HEK293 (cell line): ENCODE results near the gene LIX1L.

Experiments
- BCL11A ChIP-seq: fragments of 450-650 bp; formaldehyde crosslinking; IDR thresholded peaks from 2 replicates; pipeline ENCODE4 v1.5.1; 2016; ENCODE audit warnings: low read depth, missing biosample characterization, missing genetic modification characterization
- CTCF ChIP-seq: fragments of 450-650 bp; formaldehyde crosslinking; IDR thresholded peaks from 2 replicates; pipeline ENCODE4 v1.5.1; 2016; ENCODE audit warnings: missing biosample characterization, missing genetic modification characterization
- FEZF1 ChIP-seq: fragments of 450-650 bp; formaldehyde crosslinking; IDR thresholded peaks from 2 replicates; pipeline ENCODE4 v1.5.1; 2016; ENCODE audit warnings: missing biosample characterization, missing genetic modification characterization
- GLI2 ChIP-seq: fragments of 450-650 bp; formaldehyde crosslinking; IDR thresholded peaks from 2 replicates; pipeline ENCODE4; 2017; ENCODE audit warnings: missing biosample characterization, missing genetic modification characterization, low read depth, borderline replicate concordance
- GLI4 ChIP-seq: fragments of 450-650 bp; formaldehyde crosslinking; IDR thresholded peaks from 2 replicates; pipeline ENCODE4 v1.5.1; 2016; ENCODE audit warnings: missing biosample characterization, missing genetic modification characterization
- PATZ1 ChIP-seq: fragments of 450-650 bp; formaldehyde crosslinking; IDR thresholded peaks from 2 replicates; pipeline ENCODE4 v1.5.1; 2016; ENCODE audit warnings: missing biosample characterization, missing genetic modification characterization
- SP3 ChIP-seq: fragments of 450-650 bp; formaldehyde crosslinking; IDR thresholded peaks from 2 replicates; pipeline ENCODE4 v1.5.1; 2016; ENCODE audit warnings: missing biosample characterization, missing genetic modification characterization
- SP7 ChIP-seq: fragments of 450-650 bp; formaldehyde crosslinking; IDR thresholded peaks from 2 replicates; pipeline ENCODE4 v1.5.1; 2016; ENCODE audit warnings: missing biosample characterization, missing genetic modification characterization
- ZBTB1 ChIP-seq: fragments of 450-650 bp; formaldehyde crosslinking; IDR thresholded peaks from 2 replicates; pipeline ENCODE4 v1.5.1; 2016; ENCODE audit warnings: missing biosample characterization, missing genetic modification characterization
- ZBTB10 ChIP-seq: fragments of 450-650 bp; formaldehyde crosslinking; IDR thresholded peaks from 2 replicates; pipeline ENCODE4 v1.5.1; 2016; ENCODE audit warnings: missing biosample characterization, missing genetic modification characterization
- ZBTB48 ChIP-seq: fragments of 450-650 bp; formaldehyde crosslinking; IDR thresholded peaks from 2 replicates; pipeline ENCODE4 v1.5.1; 2016; ENCODE audit warnings: missing biosample characterization, missing genetic modification characterization
- ZBTB7A ChIP-seq: fragments of 450-650 bp; formaldehyde crosslinking; IDR thresholded peaks from 2 replicates; pipeline ENCODE4 v1.5.1; 2016; ENCODE audit warnings: low read depth, missing biosample characterization, missing genetic modification characterization
- ZEB2 ChIP-seq: fragments of 450-650 bp; formaldehyde crosslinking; IDR thresholded peaks from 2 replicates; pipeline ENCODE4 v1.5.1; 2016; ENCODE audit warnings: missing biosample characterization, missing genetic modification characterization
- ZIC2 ChIP-seq: fragments of 450-650 bp; formaldehyde crosslinking; IDR thresholded peaks from 2 replicates; pipeline ENCODE4 v1.5.1; 2016; ENCODE audit warnings: missing biosample characterization, missing genetic modification characterization
- ZNF132 ChIP-seq: fragments of 450-650 bp; formaldehyde crosslinking; IDR thresholded peaks from 2 replicates; pipeline ENCODE4 v1.5.1; 2017; ENCODE audit warnings: missing biosample characterization, missing genetic modification characterization, borderline replicate concordance
- ZNF184 ChIP-seq: fragments of 450-650 bp; IDR thresholded peaks from 2 replicates; pipeline ENCODE4 v1.5.1; 2018; ENCODE audit warnings: missing biosample characterization, mild to moderate bottlenecking, missing genetic modification characterization
- ZNF221 ChIP-seq: fragments of 450-650 bp; formaldehyde crosslinking; IDR thresholded peaks from 2 replicates; pipeline ENCODE4 v1.5.1; 2017; ENCODE audit warnings: missing biosample characterization, missing genetic modification characterization, borderline replicate concordance
- ZNF24 ChIP-seq: fragments of 450-650 bp; formaldehyde crosslinking; IDR thresholded peaks from 2 replicates; pipeline ENCODE4 v1.5.1; 2016; ENCODE audit warnings: missing biosample characterization, missing genetic modification characterization
- ZNF302 ChIP-seq: fragments of 450-650 bp; formaldehyde crosslinking; IDR thresholded peaks from 2 replicates; pipeline ENCODE4 v1.5.1; 2016; ENCODE audit warnings: missing biosample characterization, missing genetic modification characterization, low read depth
- ZNF324 ChIP-seq: fragments of 450-650 bp; formaldehyde crosslinking; IDR thresholded peaks from 2 replicates; pipeline ENCODE4 v1.5.1; 2016; ENCODE audit warnings: missing biosample characterization, missing genetic modification characterization
- ZNF391 ChIP-seq: fragments of 450-650 bp; formaldehyde crosslinking; IDR thresholded peaks from 2 replicates; pipeline ENCODE4 v1.5.1; 2016; ENCODE audit warnings: low read depth, missing biosample characterization, missing genetic modification characterization, borderline replicate concordance
- ZNF394 ChIP-seq: fragments of 450-650 bp; formaldehyde crosslinking; IDR thresholded peaks from 2 replicates; pipeline ENCODE4 v1.5.1; 2016; ENCODE audit warnings: missing biosample characterization, missing genetic modification characterization, mild to moderate bottlenecking, moderate library complexity, borderline replicate concordance
- ZNF398 ChIP-seq: fragments of 450-650 bp; formaldehyde crosslinking; IDR thresholded peaks from 2 replicates; pipeline ENCODE4 v1.5.1; 2017; ENCODE audit warnings: missing biosample characterization, missing genetic modification characterization
- ZNF473 ChIP-seq: fragments of 450-650 bp; formaldehyde crosslinking; IDR thresholded peaks from 2 replicates; pipeline ENCODE4 v1.5.1; 2017; ENCODE audit warnings: missing biosample characterization, missing genetic modification characterization
- ZNF514 ChIP-seq: fragments of 450-650 bp; formaldehyde crosslinking; IDR thresholded peaks from 2 replicates; pipeline ENCODE4 v1.5.1; 2016; ENCODE audit warnings: missing biosample characterization, missing genetic modification characterization
- ZNF521 ChIP-seq: fragments of 450-650 bp; formaldehyde crosslinking; IDR thresholded peaks from 2 replicates; pipeline ENCODE4 v1.5.1; 2017; ENCODE audit warnings: missing biosample characterization, mild to moderate bottlenecking, missing genetic modification characterization
- ZNF549 ChIP-seq: fragments of 450-650 bp; IDR thresholded peaks from 2 replicates; pipeline ENCODE4 v1.5.1; 2018; ENCODE audit warnings: missing biosample characterization, missing genetic modification characterization, mild to moderate bottlenecking, inconsistent platforms, moderate library complexity
- ZNF645 ChIP-seq: fragments of 450-650 bp; formaldehyde crosslinking; IDR thresholded peaks from 2 replicates; pipeline ENCODE4; 2016; ENCODE audit warnings: missing biosample characterization, missing genetic modification characterization
- ZNF654 ChIP-seq: fragments of 450-650 bp; formaldehyde crosslinking; IDR thresholded peaks from 2 replicates; pipeline ENCODE4 v1.5.1; 2016; ENCODE audit warnings: low read depth, missing biosample characterization, missing genetic modification characterization
- ZNF830 ChIP-seq: fragments of 450-650 bp; IDR thresholded peaks from 2 replicates; pipeline ENCODE4 v1.5.0; 2018; ENCODE audit warnings: missing biosample characterization, missing genetic modification characterization, low read depth, mild to moderate bottlenecking, moderate library complexity
- ZXDB ChIP-seq: fragments of 450-650 bp; formaldehyde crosslinking; IDR thresholded peaks from 2 replicates; pipeline ENCODE4 v1.5.1; 2016; ENCODE audit warnings: missing biosample characterization, missing genetic modification characterization

Gene LIX1L

GRCh38 chr1:145960468-145961108, 2.8 kb upstream of the LIX1L start (continued):
- TF ChIP-seq ZNF302 (tag by site-specific recombination), result no peak
- 0 out of 2 replicates have a peak, but pooled peaks have one; percentile 49 for TF ChIP-seq ZEB2
- no peak for TF ChIP-seq ZNF24 (tag by site-specific recombination)
- TF ChIP-seq GLI2 (tag by site-specific recombination), result no peak
- TF ChIP-seq ZNF394 (tag by site-specific recombination), result 0 out of 2 replicates have a peak, but pooled peaks have one; percentile 11
- TF ChIP-seq CTCF (tag by site-specific recombination), result peak; percentile 92
- peak; percentile 53; the same call in 1 of the 2 replicates for TF ChIP-seq BCL11A (tag by site-specific recombination)
- no peak for TF ChIP-seq ZNF645 (tag by site-specific recombination)
- TF ChIP-seq ZNF324 (tag by site-specific recombination), result no peak
- TF ChIP-seq ZBTB10 (tag by site-specific recombination), result no peak; the same call in 1 of the 2 replicates
- no peak for TF ChIP-seq ZBTB1
- TF ChIP-seq ZNF654 (tag by site-specific recombination), result no peak
- peak; percentile 35; the same call in 1 of the 2 replicates for TF ChIP-seq ZNF391 (tag by site-specific recombination)
- peak; percentile 89 for TF ChIP-seq SP3
- no peak for TF ChIP-seq ZNF473
- peak; percentile 68 for TF ChIP-seq ZIC2 (tag by site-specific recombination)
- no peak for TF ChIP-seq GLI4 (tag by site-specific recombination)
- TF ChIP-seq PATZ1 (tag by site-specific recombination), result peak; percentile 88
- peak; percentile 34; the same call in 1 of the 2 replicates for TF ChIP-seq ZBTB7A (tag by site-specific recombination)
- peak; percentile 71 for TF ChIP-seq ZNF398 (tag by site-specific recombination)
- no peak for TF ChIP-seq ZNF514
- no peak for TF ChIP-seq ZNF221 (tag by site-specific recombination)
- peak; percentile 70 for TF ChIP-seq SP7
- TF ChIP-seq FEZF1, result no peak
- TF ChIP-seq ZNF132 (tag by site-specific recombination), result no peak
- no peak for TF ChIP-seq ZNF549 (tag by site-specific recombination)
- TF ChIP-seq ZBTB48, result peak; percentile 85
- peak; percentile 94 for TF ChIP-seq ZXDB
- TF ChIP-seq ZNF521 (tag by site-specific recombination), result no peak
- no peak for TF ChIP-seq ZNF830 (tag by site-specific recombination)
- TF ChIP-seq ZNF184, result no peak
